DLD1 (cell line): ENCODE measurements around the gene BMS1.
"Not testable (repeated sequence)": the region's sequence is repeated elsewhere in the genome, so short reads cannot be mapped to it uniquely, and the experiment has no call there.

Experiments
- in situ Hi-C: cut with HindIII; loops from 2 replicates; pipeline ENCODE4 v1.10.0; 2017; ENCODE audit warnings: low sequenced_read_pairs

Gene BMS1, protein sequence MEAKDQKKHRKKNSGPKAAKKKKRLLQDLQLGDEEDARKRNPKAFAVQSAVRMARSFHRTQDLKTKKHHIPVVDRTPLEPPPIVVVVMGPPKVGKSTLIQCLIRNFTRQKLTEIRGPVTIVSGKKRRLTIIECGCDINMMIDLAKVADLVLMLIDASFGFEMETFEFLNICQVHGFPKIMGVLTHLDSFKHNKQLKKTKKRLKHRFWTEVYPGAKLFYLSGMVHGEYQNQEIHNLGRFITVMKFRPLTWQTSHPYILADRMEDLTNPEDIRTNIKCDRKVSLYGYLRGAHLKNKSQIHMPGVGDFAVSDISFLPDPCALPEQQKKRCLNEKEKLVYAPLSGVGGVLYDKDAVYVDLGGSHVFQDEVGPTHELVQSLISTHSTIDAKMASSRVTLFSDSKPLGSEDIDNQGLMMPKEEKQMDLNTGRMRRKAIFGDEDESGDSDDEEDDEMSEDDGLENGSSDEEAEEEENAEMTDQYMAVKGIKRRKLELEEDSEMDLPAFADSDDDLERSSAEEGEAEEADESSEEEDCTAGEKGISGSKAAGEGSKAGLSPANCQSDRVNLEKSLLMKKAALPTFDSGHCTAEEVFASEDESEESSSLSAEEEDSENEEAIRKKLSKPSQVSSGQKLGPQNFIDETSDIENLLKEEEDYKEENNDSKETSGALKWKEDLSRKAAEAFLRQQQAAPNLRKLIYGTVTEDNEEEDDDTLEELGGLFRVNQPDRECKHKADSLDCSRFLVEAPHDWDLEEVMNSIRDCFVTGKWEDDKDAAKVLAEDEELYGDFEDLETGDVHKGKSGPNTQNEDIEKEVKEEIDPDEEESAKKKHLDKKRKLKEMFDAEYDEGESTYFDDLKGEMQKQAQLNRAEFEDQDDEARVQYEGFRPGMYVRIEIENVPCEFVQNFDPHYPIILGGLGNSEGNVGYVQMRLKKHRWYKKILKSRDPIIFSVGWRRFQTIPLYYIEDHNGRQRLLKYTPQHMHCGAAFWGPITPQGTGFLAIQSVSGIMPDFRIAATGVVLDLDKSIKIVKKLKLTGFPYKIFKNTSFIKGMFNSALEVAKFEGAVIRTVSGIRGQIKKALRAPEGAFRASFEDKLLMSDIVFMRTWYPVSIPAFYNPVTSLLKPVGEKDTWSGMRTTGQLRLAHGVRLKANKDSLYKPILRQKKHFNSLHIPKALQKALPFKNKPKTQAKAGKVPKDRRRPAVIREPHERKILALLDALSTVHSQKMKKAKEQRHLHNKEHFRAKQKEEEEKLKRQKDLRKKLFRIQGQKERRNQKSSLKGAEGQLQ

DNA sequence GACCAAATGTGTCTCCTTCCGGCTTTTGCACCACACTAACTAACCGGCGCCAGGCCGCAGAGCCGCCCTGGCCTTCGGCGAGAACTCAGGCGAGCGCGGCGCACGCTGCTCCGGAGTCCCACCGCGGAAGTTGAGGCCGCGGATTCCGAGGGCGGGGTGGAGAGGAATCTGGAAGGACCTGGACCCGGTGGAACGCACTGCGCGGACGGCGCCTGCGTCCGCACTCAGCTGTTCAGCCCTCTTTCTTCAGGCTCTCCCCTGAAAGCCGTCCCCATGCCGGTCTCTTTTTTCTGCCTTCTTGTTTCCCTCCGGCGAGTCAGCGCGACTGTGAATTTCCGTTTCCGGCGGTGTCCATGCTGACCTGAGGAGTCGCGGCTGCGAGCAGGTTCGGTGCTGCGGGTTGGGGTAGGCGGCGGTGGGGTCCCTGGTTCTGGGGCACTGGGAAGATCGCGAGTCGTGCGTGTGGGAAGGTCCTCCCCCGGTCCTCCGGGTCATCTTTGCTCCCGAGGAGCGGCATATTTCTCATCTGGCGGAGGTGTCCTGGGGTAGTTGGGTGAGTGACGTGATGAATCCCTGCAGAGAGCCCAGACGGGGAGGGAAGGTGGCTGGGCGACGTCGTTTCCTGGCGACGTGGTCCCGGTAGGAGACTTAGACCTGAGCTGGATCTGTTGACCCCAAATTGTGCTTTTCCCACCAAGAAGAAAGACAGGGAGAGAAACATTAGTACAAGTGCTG lies at the start of gene BMS1:
Gene BMS1 (plus strand): TSS at position 350 of the 735 bp plus-strand sequence. CDS start 1,600 bp downstream, outside the sequence.
- in situ Hi-C loops = no loop called here

DNA sequence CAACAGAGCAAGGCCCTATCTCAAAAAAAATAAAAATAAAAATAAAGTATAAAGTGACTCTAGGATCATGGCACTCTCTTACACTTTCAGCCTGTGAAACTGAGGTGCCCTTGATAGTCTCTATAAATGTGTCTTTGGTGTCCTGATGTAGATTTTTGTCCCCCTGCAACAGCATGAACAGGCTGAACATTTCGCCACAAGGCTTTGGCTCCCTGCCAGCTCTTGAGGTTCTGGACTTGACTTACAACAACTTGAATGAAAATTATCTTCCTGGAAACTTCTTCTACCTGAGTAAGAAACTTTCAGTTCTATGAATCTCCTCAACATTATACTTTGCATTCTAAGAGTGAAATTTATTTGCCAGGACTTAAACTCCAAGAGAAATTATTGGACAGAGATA lies 48.1 kb upstream of the BMS1 start:
- in situ Hi-C loops = no loop called here

DNA sequence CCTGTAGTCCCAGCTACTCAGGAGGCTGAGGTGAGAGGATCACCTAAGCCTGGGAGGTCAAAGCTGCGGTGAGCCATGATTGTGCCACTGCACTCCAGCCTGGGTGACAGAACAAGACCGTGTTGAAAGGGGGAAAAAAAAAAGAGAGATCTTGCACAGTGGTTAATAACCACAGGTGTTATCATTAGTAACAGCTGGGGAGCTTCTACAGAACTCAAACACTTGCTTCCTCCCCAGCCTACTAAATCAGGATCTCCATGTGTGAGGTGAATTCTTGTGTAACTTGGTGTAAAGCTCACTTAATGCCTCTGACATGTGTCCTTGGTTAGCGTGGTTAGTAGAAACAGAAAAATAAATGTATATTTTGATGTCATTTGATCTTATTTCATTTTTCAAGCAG lies 43.9 kb upstream of the BMS1 start:
- in situ Hi-C loops = no loop called here

DNA sequence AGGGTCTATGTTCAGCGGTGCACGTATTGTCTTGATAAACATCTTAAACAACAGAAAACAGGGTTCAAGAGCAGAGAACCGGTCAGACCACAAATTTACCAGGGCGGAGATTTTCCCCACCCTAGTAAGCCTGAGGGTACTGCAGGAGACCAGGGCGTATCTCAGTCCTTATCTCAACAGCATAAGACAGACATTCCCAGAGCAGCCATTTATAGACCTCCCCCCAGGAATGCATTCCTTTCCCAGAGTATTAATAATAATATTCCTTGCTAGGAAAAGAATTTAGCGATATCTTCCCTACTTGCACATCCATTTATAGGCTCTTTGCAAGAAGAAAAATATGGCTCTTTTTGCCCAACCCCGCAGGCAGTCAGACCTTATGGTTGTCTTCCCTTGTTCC lies 41.1 kb upstream of the BMS1 start:
- in situ Hi-C loops = not testable (repeated sequence)

DNA sequence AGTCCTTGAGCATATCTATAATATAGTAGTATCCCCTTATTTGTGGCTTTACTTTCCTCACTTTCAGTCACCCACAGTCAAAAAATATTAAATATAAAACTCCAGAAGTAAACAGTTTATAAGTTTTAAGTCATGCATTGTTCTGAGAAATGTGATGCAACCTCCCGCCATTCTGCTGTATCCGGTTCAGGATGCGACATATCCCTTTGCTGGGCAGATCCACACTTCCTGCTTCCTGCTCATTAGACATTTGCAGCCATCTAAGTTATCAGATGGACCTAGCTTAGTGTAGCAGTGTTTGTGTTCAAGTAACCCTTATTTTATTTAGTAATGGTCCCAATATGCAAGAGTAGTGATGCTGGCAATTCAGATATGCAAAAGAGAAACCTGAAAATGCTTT lies 38.9 kb upstream of the BMS1 start:
- in situ Hi-C loops = no loop called here

DNA sequence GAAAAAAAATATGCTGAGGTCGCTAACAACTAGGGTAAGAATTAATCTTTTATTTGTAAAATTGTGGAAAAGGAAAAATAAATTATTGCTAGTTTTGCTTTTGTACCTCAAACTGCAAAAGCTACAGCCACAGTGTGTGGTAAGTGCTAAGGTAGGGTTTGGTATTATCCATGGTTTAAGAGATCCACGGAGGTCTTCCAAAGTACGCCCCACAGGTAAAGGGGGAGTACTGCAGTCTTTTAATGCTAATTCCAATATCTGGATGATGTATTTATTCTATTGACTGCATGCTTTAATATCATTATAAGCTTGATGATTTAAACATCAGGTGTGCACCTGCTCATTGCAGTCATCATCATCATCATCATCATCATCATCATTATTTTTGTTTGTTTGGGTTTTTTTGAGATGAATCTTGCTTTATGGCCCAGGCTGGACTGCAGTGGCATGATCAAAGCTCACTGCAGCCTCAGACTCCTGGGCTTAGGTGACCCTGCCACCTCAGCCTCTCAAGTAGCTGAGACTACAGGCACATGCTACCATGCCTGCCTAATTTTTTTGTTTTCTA lies 38.4 kb upstream of the BMS1 start:
- in situ Hi-C loops = no loop called here

DNA sequence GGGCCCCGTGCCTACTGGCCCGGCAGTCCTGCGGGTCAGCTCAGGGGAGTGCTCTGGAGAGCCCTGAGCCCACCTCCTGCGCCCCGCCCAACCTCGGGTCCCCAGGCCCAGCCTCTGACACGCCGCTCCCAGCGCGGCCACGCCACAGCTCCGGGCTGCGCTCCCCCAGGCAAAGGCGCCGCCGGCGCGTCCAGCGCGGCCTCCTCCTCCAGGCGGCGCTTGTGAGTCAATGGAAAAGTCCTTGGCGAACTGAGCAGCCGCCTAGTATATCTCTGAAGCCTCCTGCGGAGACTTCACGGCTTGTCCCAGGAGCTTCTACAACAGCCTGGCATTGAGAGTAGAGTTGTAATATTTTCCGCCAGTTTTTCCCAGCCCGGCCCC lies 29.5 kb upstream of the BMS1 start:
- in situ Hi-C loops = no loop called here

DNA sequence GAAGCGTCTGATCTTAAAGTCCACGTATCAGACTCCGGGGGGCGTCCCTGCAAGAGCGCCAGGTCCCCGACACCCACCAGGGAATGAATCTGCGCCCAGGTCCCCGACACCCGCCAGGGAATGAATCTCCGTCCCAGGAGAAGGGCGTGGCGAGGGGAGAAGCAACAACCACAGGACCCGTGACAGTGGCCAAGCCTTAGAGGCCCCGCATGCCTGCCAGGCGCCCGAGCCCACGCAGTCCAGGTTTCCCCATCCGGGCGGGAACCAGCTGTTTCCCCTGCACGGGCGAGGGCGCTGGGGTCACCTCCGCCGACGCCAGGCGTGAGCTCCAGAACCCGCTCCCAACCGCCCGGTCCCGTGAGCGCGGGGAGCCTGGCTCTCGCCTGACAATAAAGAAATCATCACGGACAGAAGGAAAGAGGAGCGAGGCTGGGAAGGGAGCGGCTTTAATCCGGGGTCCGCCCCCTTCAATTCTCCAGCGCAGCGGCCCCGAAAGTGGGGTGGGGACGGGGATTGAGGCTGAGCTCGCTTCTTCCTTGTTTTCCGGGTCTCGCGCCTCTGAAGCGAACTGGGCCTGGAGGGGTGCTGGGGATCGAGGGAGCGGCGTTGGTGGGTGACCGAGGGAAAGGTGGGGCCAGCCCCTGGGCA lies 29.0 kb upstream of the BMS1 start:
- in situ Hi-C loops = no loop called here

DNA sequence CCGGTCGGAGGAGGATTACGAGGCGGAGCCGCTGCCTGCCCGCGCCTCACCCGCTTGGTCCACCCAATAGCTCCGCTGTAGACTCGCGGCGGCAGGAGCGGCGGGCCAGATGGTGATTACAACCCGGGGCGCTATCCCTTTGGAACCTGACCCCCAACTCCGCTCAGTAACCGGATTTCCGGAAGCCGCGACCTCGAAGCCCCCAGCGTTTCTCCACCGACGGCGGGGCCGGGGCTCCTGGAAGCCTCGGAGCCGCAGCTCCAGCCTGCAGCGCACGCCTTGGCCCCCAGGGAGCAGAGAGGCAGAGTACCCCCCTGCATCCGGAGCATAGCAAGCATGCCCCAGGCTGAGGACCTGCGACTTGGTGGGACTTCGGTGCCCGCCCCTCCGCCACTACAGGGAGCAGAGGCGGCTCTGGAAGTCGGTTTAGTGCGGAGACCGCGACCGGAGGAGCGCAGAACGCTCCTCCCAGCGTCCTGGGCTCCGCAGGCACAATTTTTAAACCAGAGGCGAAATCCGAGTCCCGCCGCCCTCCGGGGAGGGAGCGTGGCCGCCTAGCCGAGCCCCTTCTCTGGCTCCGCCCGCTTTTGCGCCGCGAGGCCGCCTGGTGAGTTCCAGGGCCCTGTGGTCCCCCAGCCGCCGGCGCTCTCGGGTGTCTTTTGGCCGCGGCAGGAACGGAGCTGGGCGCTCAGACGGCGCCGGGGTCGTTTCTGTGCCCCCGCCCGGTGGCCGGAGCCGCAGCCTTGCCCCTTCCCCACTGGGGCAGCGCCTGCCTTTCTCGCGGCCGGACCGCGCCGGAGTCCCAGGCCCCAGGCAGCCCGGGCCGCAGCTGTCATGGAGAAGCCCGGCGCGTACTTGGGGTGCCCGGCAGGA lies 28.2 kb upstream of the BMS1 start:
- in situ Hi-C loops = no loop called here

DNA sequence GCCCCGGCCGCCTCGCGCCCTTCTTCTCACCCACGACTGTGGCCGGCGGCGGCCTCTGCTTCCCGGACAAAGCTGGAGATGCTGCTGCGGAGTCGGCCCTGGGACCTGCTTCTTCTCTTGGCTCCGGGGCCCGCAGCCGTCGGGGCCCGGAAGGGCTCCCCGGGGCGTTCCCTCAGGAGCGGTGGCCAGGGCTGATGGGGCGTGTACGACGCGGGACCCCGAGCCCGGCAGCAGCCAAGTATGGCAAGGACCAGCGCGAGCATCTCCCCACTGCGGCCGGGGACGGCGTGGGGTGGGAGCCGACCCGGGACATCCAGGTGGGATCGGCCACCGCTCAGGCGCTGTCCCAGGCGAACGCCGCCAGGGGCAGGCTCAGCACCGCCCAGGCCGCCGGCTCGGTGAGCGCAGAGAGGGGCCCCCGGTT lies 27.6 kb upstream of the BMS1 start:
- in situ Hi-C loops = no loop called here

DNA sequence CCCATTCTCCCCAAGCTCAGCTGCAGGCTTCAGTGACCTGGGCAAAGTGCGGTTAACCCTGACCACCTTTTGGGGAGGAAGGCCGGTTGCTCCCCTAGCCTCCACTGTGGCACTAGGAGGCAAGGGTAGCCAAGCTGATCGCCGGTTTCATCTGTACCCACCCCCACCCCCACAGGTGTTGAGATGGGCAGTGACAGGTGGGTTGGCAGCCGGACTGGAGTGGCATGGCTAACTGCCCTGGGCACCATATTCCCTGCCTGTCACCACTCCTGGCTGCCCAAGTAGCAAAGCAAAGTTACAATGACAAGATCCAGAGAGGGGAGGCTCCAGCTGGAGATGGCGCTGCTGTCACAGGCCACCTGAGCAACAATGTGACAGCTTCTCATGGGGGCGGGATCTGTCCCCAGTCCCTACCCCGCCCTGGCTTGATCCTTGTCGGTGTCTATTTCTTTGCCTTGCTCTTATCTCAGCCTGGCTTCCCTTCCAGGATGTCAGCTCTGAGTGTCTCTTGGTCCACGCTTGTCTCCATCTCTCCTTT lies 27.0 kb upstream of the BMS1 start:
- in situ Hi-C loops = no loop called here

DNA sequence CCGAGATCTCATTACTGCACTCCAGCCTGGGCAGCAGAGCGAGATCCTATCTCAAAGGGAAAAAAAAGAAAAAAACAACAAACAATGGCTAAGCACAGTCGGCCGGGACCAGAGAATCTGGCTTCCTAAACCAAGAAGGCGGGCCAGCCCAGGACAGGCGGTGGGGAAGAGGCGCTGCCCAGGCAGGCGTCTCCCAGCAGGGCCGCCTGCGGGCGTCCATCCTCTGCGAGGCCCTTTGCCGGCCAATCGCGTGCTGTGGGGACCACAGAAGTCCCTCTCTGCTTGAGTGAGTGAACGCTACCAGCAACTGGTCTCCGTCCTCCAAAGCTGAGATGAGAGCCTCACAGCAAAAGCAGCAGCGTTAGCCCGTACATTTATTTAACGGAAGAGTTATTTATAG lies 14.7 kb upstream of the BMS1 start:
- in situ Hi-C loops = loop anchor here (10.0 kb wide), 1 partner anchor 93 kb away; no protein-coding TSS in a partner anchor

DNA sequence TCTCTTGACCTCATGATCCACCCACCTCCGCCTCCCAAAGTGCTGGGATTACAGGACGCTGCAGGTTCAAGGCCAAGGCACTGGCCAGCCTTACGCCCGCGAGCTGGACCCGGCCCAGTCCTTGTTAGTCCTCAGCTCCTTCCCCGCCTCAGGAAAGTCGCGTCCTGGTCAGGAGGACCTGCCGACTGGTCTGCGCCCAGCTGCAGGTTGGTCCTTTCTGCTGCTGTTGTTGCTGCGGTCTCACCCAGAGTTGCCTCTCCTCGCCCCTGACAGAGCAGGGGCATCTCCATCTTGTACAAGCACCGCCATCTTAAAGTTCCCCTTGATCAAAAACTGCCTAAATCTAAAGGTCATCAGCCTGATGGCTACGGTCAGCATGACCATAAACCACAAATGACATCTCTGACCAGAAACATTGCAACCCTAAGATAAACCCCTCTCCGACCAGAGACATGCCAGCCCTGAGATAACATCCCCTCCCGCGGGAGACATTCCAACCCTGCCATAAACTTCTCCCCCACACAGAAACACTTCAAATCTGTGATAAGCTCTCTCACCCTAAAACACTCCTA lies 13.9 kb upstream of the BMS1 start:
- in situ Hi-C loops = loop anchor here (10.0 kb wide), 1 partner anchor 94 kb away; no protein-coding TSS in a partner anchor

DNA sequence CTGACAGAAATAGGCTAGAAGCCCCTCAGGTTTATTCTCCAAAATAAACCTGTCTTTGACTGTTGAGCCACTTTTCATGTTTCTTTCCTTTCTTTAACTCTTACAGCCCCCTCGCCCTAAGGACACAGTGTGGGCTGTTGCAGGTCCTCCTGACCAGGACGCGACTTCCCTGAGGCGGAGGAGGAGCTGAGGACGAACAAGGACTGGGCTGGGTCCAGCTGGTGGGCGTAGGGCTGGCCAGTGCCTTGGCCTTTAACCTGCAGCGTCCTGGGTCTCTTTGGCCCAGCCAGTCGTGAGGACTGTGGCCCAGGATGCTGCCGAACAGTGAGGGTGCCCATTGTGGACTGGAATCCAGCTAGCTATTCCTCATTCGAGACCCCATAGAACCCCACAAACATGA lies 13.4 kb upstream of the BMS1 start:
- in situ Hi-C loops = loop anchor here (10.0 kb wide), 1 partner anchor 94 kb away; no protein-coding TSS in a partner anchor

DNA sequence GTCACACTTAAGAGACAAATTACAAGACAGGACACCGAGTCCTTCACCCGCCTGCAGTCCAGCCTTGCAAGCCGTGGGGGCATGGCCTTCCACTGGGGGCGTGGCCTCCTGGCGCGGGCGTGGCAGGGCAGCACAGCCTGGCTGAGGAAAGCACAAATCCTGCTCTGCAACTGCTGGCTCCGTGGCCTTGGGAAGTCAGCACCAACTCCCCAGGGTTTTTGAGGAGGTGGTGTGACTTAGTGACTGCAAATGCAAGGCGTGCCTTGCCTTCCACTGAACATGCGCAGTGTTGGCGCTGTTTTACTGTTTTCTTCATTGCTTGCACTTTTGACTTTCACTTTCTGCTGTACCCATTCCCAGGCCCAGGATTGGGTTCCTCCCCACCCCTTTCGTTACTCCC lies 12.9 kb upstream of the BMS1 start:
- in situ Hi-C loops = loop anchor here (10.0 kb wide), 1 partner anchor 95 kb away; no protein-coding TSS in a partner anchor

DNA sequence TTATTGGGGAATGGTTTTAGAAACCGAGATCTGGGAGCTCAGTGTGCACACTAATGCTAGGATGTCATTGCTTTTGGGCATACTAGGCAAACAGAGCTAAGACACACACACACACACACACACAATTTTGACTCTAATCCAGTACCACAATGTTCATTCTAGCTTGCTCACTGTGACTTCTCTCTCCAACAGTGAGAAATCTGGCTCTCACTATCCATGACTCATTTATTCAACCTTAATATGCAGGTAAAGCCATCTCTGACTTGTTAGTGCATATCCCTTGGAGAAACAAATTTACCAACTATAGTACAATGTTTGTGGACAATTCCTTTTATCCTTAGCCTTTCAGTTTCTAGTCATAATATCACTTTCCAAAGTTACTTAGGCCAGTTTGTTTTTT lies 5.9 kb upstream of the BMS1 start:
- in situ Hi-C loops = no loop called here

DNA sequence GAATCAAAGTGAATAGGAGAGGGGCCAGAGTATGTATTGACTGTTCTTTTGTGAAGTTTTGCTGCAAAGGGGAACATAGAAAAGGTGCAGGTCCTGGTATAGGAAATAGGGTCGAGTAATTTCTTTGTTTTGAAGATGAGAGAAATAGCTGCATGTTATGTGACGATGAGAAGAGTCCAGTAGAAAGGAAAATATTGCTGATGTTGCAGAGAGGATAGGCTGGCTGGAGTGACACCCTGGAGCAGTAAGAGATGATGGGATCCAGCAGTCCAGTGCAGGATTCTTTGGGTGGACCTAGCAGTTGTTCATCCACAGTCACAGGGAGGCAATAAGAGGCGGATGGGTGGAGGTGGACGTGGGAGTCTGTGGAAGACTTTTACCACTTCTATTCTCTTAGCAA lies 2.1 kb upstream of the BMS1 start:
- in situ Hi-C loops = no loop called here

DNA sequence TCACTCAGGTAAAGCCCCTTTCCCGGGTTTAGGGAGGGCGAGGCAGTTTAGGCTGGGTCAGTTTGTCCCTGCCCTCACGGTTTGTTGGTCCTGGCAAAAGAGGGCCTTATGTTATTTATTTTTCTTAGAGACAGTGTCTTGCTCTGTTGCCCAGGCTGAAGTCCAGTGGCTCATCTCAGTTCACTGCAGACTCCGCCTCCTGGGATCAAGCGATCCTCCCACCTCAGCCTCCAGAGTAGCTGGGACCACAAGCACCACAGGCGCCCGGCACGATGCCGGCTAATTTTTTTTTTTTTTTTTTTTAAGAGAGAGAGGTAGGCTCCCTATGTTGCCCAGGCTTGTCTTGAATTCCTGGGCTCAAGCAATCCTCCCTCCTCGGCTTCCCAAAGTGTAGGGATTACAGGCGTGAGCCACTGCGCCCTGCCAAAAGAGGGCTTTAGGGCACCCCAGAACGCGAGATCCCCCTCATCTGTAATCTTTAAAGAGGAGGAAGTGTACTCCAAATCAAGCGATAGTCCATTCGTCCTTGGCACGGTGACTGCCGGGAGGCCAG lies 626 bp upstream of the BMS1 start:
- in situ Hi-C loops = no loop called here
